AG04450 (cell line): ENCODE measurements around the gene SPEM1. TPM values are rescaled to one million over a fixed set of nuclear protein-coding genes. Genes with fewer than 3 reads are reported as not detected.

ENCODE experiments used
- CTCF ChIA-PET: fragments of 300-600, 350-600 bp; formaldehyde crosslinking; extraction: SDS; loops from one replicate; lab custom pipeline; 2022; ENCODE audit warnings: antibody characterized with exemption, inconsistent platforms; lab: Charles Lee
- POLR2A ChIA-PET: fragments of 350-600 bp; formaldehyde crosslinking; extraction: SDS; loops from one replicate; lab custom pipeline; 2021; ENCODE audit warnings: antibody characterized with exemption, inconsistent platforms; lab: Yijun Ruan, JAX
- DNase-seq: peaks from one replicate; pipeline ENCODE4 v3.0.0-alpha.2; 2011; ENCODE audit warnings: low read depth, low spot score
- H3K27ac ChIP-seq: one replicate; pipeline ENCODE4 v1.5.1; 2012; ENCODE audit warnings: low read depth, low read length, control low read depth
- H3K27me3 ChIP-seq: one replicate; pipeline ENCODE4 v1.6.0; 2012; ENCODE audit warnings: low read length; ENCODE audit not compliant: control insufficient read depth, insufficient read depth
- H3K4me3 ChIP-seq: 2 replicates; pipeline ENCODE4 v1.5.1; 2011; ENCODE audit warnings: mild to moderate bottlenecking, low read depth, low read length, control low read depth
- H3K9me3 ChIP-seq: 2 replicates; pipeline ENCODE4 v1.5.1; 2012; ENCODE audit warnings: low read length; ENCODE audit not compliant: control insufficient read depth, insufficient read depth
- polyA plus RNA-seq: library from polyadenylated mRNA; depleted of rRNA; stranded (reverse); fragments of >200 nt; gene quantifications from 2 replicates; pipeline ENCODE4 v1.2.3, GENCODE V29; 2011
- TF ChIP-seq, protein P1 (sequence below): IDR thresholded peaks from 2 replicates; pipeline ENCODE4 v1.5.1; 2011; ENCODE audit warnings: low read depth, low read length, control low read depth, inconsistent platforms

Gene SPEM1
- polyA plus RNA-seq, 1 experiment = not detected

DNA sequence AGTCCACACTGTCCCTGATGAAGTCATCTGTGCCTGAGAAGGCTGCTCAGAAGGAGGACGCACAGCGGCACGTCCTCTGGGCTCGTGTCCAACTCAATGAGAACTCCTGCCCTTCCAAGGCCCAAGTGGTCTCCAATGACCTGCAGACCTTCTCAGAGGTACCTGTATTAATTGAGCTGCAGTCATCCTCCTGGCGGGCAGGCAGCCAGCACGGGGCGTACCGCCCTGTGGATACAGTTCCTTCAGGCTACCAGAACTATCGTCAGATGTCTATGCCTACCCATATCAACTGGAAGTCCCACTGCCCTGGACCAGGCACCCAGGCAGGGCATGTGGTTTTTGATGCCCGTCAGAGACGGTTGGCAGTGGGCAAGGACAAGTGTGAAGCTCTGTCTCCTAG, 12.2 kb downstream of the SPEM1 start:
- ChIA-PET POLR2A (no interaction called here), CTCF (interaction anchor here (0.6 kb wide), 1 partner anchor 40 kb away, joined by 3 read pairs; no protein-coding TSS in a partner anchor)
- peaks cover 6% of the 10 kb centered on the region for H3K27me3 ChIP-seq
- TF ChIP-seq, protein P1, sequence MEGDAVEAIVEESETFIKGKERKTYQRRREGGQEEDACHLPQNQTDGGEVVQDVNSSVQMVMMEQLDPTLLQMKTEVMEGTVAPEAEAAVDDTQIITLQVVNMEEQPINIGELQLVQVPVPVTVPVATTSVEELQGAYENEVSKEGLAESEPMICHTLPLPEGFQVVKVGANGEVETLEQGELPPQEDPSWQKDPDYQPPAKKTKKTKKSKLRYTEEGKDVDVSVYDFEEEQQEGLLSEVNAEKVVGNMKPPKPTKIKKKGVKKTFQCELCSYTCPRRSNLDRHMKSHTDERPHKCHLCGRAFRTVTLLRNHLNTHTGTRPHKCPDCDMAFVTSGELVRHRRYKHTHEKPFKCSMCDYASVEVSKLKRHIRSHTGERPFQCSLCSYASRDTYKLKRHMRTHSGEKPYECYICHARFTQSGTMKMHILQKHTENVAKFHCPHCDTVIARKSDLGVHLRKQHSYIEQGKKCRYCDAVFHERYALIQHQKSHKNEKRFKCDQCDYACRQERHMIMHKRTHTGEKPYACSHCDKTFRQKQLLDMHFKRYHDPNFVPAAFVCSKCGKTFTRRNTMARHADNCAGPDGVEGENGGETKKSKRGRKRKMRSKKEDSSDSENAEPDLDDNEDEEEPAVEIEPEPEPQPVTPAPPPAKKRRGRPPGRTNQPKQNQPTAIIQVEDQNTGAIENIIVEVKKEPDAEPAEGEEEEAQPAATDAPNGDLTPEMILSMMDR = no peak
- no peak overlapping the region for H3K4me3 ChIP-seq
- H3K9me3 ChIP-seq = peaks cover 6% of the 10 kb centered on the region; the same call in 1 of the 2 replicates
- H3K27ac ChIP-seq = no peak overlapping the region
- no peak for DNase-seq

GRCh38 chr17:7435676-7436555, 15.8 kb downstream of the SPEM1 start:
- Histone ChIP-seq H3K27me3 (peaks cover 31% of the 10 kb centered on the region), H3K4me3 (peak overlapping the region; percentile 45), H3K27ac (no peak overlapping the region), H3K9me3 (peaks cover 6% of the 10 kb centered on the region; the same call in 1 of the 2 replicates)
- ChIA-PET POLR2A (interaction anchor here (1.2 to 2.7 kb wide), 3 partner anchors 8 to 48 kb away, joined by 3 to 16 read pairs (median 4); partner anchors contain the start of gene POLR2A), CTCF (interaction anchor here (0.6 to 3.3 kb wide), 9 partner anchors 11 to 125 kb away, joined by 3 to 14 read pairs (median 4); partner anchors contain the start of gene SENP3)
- DNase-seq = no peak
- TF ChIP-seq, protein P1 = peak; percentile 17; the same call in 1 of the 2 replicates

DNA sequence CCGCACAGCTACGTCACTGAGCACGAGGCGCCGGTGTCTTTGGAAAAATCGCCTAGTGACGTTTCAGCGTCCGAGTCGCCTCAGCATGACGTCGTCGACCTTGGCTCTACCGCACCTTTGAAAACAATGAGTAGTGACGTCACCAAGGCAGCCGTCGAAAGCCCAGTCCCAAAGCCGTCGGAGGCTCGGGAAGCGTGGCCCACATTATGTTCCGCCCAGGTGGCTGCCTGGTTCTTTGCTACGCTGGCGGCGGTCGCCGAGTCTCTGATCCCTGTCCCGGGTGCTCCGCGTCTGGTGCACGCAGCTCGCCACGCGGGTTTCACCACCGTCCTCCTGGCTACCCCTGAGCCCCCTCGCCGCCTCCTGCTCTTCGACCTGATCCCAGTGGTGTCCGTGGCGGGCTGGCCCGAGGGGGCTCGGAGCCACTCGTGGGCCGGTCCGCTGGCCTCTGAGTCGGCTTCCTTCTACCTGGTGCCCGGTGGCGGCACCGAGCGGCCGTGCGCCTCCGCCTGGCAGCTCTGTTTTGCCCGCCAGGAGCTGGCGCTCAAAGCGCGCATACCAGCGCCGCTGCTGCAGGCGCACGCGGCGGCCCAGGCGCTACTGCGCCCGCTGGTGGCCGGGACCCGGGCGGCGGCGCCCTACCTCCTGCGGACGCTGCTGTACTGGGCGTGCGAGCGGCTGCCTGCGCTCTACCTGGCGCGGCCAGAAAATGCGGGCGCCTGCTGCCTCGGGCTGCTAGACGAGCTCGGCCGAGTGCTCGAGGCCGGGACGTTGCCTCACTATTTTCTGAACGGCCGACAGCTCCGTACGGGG, 16.6 kb downstream of the SPEM1 start:
- ChIA-PET CTCF (interaction anchor here (0.6 to 3.3 kb wide), 13 partner anchors 10 to 124 kb away, joined by 3 to 14 read pairs (median 4); partner anchors contain the start of genes SENP3, SPEM2 and TMEM95), POLR2A (interaction anchor here (0.6 to 2.7 kb wide), 4 partner anchors 9 to 47 kb away, joined by 3 to 16 read pairs (median 4); partner anchors contain the start of genes POLR2A and TMEM256)
- no peak overlapping the region for H3K27ac ChIP-seq
- TF ChIP-seq, protein P1 = peak; percentile 58
- H3K27me3 ChIP-seq = peaks cover 31% of the 10 kb centered on the region
- H3K9me3 ChIP-seq = peaks cover 6% of the 10 kb centered on the region; the same call in 1 of the 2 replicates
- DNase-seq = no peak
- H3K4me3 ChIP-seq = peak overlapping the region; percentile 38

DNA sequence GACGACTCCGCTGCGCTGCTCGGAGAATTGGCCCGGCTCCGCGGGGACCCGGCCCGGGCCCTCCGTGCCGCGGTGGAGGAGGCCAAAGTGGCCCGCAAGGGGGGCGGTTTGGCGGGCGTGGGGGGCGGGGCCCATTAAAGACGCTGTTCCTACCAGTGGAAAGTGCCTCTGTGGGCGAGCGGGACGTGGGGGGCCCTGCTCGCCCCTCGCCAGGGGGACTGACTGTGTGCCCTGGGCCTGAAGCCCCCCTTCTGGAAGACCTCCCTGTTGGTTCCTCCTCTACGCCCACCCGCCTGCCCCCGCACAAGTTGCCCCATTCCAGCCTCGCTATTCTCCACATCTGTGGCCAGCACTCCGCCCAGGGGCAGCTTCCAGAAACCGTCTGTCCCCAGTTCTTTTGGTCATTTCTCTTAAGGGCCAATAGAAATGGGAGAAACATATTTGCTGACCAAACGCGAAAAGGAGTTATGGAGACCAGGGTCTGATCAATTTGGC, 17.3 kb downstream of the SPEM1 start:
- Histone ChIP-seq H3K27me3 (peaks cover 31% of the 10 kb centered on the region), H3K4me3 (peak overlapping the region; percentile 38; the same call in 1 of the 2 replicates), H3K27ac (no peak overlapping the region), H3K9me3 (peaks cover 6% of the 10 kb centered on the region; the same call in 1 of the 2 replicates)
- TF ChIP-seq, protein P1 = no peak
- ChIA-PET POLR2A (interaction anchor here (0.7 to 2.7 kb wide), 3 partner anchors 19 to 47 kb away, joined by 4 to 16 read pairs (median 5); partner anchors contain the start of genes POLR2A and TMEM256), CTCF (interaction anchor here (0.6 to 3.3 kb wide), 9 partner anchors 9 to 123 kb away, joined by 3 to 14 read pairs (median 3); partner anchors contain the start of genes SENP3, SPEM2 and TMEM95)
- no peak for DNase-seq
